HG02678 (cell line): ENCODE data around the gene IFITM5.
"Not testable (repeated sequence)": the region's sequence is repeated elsewhere in the genome, so short reads cannot be mapped to it uniquely, and the experiment has no call there.

Experiments
- ATAC-seq: cut with Tn5 transposase; IDR thresholded peaks from one replicate; pipeline ENCODE4 v1.9.1; 2021; ENCODE audit warnings: mild to moderate bottlenecking, moderate library complexity; ENCODE audit not compliant: unreplicated experiment

The IFITM5 gene

GRCh38 chr11:328516-329100 lies 29.3 kb upstream of the IFITM5 start:
- not testable (repeated sequence) for ATAC-seq

- ATAC-seq = no peak
These were observed 28.7 kb upstream of the IFITM5 start for GRCh38 chr11:328012-328411.

GRCh38 chr11:327581-327923 lies 28.2 kb upstream of the IFITM5 start:
- no peak for ATAC-seq

- peak; percentile 72 for ATAC-seq
These were observed 27.7 kb upstream of the IFITM5 start for GRCh38 chr11:326842-327580.

- ATAC-seq = no peak
These were observed 27.2 kb upstream of the IFITM5 start for GRCh38 chr11:326592-326841.

GRCh38 chr11:325796-326591 lies 26.7 kb upstream of the IFITM5 start:
- no peak for ATAC-seq

GRCh38 chr11:324593-325517 lies 25.5 kb upstream of the IFITM5 start:
- ATAC-seq = not testable (repeated sequence)

DNA sequence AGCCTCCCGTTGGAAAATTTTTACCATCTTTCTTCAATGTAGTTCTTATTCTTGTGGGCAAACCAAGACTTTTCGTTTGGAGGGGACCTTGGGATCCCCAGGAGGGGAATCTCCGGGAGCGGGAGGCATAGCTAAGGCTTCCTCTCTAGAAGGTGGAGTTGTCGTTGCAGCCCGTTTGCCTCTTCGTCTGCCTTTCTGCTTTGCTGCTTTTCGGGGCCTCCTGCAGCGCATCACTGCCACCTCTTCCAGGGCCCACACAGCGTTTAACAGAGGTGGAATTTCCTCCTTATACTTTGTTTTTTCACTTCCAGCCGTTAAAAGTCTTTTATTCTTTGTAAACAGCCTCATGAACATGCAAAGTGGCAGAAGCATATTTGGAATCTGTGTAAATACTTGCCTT lies 24.8 kb upstream of the IFITM5 start:
- no peak for ATAC-seq

GRCh38 chr11:319888-320273 lies 20.6 kb upstream of the IFITM5 start:
- ATAC-seq = not testable (repeated sequence)

DNA sequence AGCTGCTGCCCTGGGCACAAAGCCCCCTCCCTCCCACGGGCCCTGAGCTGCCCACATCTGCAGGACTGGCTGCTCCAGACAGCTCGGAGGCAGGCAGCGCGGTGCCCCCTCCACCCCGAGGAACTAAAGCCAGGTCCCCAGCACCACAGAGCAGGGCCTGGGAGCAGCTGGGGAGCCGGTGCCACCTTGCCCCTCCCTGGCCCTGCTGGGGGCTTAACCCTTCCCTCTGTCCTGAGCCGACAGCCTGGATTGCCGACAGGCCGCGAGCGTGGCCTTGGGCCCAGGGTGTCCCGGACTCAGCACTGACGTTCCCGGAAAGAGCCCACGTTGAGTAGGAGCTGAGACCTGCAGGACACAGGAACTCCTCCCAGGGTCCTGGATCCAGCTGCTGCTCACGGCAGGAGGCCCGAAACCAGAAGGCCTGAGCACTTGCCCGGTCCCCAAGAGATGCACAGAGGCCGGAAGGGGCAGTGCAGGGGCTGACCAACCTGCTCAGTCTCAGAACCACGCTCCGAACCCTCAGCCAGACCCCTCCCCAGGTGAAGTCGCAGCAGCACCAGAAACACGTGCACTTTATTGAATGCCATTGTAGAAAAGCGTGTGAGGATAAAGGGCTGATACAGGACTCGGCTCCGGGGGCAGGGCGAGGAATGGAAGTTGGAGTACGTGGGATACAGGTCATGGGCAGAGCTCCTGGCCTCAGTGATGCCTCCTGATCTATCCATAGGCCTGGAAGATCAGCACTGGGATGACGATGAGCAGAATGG lies 20.0 kb upstream of the IFITM5 start:
- peak; percentile 13 for ATAC-seq

DNA sequence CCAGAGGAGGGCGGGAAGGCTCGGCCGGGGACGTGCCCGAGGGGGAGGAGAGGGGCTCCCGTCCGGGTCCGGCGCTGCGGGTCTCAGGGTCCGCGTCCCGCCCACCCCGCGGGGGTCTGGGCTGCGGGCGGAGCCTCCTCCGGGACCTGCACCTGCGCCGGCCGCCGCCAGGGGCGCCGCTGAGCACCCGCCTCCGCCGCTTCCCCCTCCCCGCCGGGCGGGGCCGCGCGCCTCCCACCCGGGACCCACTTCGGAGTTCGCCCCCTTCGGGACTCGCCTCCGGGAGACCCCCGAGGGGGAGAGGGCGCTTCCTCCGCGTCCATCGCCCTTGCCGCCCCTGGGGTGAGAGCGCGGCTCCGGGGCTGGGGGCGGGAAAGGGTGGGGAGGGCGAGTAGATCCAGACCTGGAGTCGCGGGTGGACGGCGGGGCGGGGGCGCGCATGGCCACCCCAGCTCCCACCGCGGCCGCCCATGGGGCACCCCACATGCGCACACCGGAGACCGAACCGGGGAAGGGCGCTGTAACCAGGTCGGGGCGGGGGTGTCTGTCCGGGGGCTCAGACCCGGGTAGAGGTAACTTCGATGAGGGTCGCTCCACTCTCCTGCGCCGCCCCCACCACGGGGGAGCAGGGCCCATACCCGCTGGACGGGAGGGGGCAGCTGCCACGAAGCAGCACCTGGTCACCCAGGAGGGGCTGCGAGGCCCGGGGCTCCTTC lies 19.2 kb upstream of the IFITM5 start:
- ATAC-seq = peak; percentile 39

DNA sequence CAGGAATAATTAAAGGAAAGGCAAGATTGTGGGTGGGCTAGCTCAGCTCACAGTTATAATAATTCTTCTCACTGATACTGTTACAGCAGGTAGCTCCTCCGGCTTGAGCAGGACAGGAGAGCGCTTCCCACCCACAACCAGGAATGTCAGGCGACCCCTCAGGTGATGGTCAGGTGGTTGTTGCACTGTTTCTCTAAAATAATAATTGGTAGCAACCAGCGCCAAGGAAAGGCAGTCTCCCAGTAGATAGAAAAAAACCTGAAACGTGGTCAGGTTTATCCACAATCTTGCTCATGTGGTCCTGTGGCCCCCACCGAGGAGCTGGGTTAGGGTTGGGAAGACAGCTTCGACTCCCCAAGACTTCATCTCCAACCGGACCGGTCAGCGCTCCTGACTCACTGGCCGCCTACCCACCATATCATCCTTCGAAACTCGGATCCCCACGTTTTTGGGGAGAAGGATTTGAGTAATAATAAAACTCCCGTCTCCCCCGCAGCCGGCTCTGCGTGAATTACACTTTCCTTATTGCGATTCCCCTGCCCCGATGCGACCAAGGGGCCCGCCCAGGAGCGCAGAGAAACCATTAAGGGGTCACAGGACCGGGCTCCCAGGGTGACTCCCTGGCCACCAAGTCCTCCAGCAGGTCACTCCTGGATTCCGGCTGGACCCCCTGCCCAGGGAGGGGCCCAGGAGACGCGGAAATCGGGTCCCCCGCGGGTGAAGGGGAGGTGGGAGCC lies 18.5 kb upstream of the IFITM5 start:
- ATAC-seq = not testable (repeated sequence)

GRCh38 chr11:316891-317301 lies 17.6 kb upstream of the IFITM5 start:
- ATAC-seq = no peak

- no peak for ATAC-seq
These were observed 16.8 kb upstream of the IFITM5 start for GRCh38 chr11:316031-316701.

DNA sequence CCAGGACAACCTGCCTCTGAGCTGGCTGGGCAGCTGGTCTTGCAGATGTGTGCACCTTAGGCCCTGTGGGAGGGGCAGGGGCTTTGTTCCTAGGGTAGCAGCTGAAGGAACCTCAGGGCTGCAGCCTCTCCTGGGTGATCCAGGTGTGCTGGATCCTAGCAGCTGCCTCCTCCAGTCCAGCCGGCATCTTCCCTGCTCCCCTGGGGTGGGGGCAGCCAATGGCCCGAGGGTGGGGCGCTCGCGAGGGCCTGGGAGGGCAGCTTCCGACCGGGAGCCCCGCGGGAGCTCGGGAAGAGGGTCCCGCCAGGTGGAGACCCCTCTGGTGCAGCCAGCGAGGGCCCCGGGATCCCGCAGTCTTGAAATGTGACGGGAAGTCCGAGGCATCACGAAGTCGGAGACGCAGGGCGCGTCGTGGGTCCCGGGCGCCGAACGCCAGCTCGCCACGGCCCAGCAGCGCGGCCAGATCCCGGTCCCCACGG lies 16.2 kb upstream of the IFITM5 start:
- no peak for ATAC-seq

DNA sequence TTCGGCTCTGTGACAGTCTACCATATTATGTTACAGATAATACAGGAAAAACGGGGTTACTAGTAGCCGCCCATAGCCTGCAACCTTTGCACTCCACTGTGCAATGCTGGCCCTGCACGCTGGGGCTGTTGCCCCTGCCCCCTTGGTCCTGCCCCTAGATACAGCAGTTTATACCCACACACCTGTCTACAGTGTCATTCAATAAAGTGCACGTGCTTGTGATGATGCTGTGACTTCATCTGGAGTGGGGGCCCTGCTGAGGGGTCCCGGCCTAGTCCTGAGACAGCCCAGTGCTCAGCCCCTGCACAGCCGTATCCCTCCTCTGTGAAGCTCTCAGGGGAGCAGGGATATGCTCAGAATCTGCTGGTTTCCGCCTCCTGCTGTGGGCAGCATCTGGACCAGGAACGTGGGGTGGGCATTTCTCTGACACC lies 15.7 kb upstream of the IFITM5 start:
- no peak for ATAC-seq

DNA sequence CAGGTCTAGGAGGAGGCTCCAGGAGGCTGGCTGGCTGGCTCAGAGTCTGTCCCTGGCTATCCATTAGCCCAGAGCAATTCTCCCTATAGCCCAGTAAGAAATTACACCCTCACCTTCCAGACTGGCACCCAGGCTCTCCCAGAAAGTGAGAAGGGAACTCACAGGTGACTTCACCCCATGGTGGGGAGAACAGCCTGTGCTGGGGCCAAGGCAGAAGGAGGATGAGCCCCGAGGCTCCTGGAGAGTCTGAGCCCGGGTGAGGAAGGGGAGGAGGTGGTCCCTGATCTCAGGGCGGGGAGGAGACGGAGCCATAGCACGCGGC lies 15.2 kb upstream of the IFITM5 start:
- not testable (repeated sequence) for ATAC-seq

GRCh38 chr11:313787-314553 lies 14.6 kb upstream of the IFITM5 start, which contains the start of gene IFITM1:
Gene IFITM1 (plus strand): TSS chr11:314040. CDS start chr11:314171, 131 bp downstream.
- peak; percentile 29 for ATAC-seq
